Tibial nerve (tissue), 4 donors: ENCODE measurements around the gene MAX.

Experiments used
- CTCF ChIP-seq, 5 experiments: fragments of 200-600 bp in 3 of 5; fragments of 450-650 bp in 2 of 5; sonication (generic) in 3 of 5; IDR thresholded peaks; one replicate each; pipeline ENCODE4 v1.5.1; 2016 to 2019; ENCODE audit warnings: antibody characterized with exemption in 5 of 5, mild to moderate bottlenecking in 3 of 5, moderate library complexity in 2 of 5
- EP300 ChIP-seq, 2 donors: sonication (generic); formaldehyde crosslinking; IDR thresholded peaks; one replicate each; pipeline ENCODE4 v1.6.1; 2017; ENCODE audit warnings: antibody characterized with exemption in 2 of 2, mild to moderate bottlenecking in 1 of 2
- POLR2A ChIP-seq, 2 donors: fragments of 450-650 bp; IDR thresholded peaks; one replicate each; pipeline ENCODE4 v1.6.1; 2017; ENCODE audit warnings: antibody characterized with exemption in 2 of 2, mild to moderate bottlenecking in 2 of 2, moderate library complexity in 2 of 2

GRCh38 chr14:65101631-65102440 is 481 bp downstream of the MAX start:
- no peak for TF ChIP-seq POLR2A (IDR thresholded peaks at IDR 0.05)
- no peak for TF ChIP-seq CTCF (IDR thresholded peaks at IDR 0.05)
- TF ChIP-seq EP300 (IDR thresholded peaks at IDR 0.05), result no peak
